OCI-LY7 (cell line): ENCODE data around the gene TKFC. TPM values are rescaled to one million over a fixed set of nuclear protein-coding genes. Genes with fewer than 3 reads are reported as not detected.

ENCODE experiments used
- BruUV-seq: library from RNA; stranded (reverse); fragments of 400-500 nt; replicated peaks from 2 replicates; lab custom pipeline; 2021; lab: Mats Ljungman, UMichigan
- CTCF ChIA-PET: fragments of 300-600 bp; sonication (Branson Sonifier 250); formaldehyde crosslinking; loops from one replicate; lab custom pipeline; 2022; ENCODE audit warnings: antibody characterized with exemption; ENCODE audit not compliant: unreplicated experiment; lab: Charles Lee
- POLR2A ChIA-PET: fragments of 300-600 bp; sonication (Branson Sonifier 250); formaldehyde crosslinking; loops from one replicate; lab custom pipeline; 2022; ENCODE audit warnings: antibody characterized with exemption; lab: Charles Lee
- DNase-seq: peaks from one replicate; pipeline ENCODE4 v3.0.0-alpha.2; 2015; ENCODE audit warnings: low spot score
- H2AFZ ChIP-seq: fragments of 200-600 bp; sonication (generic), shearing (Covaris generic); 2 replicates; pipeline ENCODE4 v1.6.1; 2014; ENCODE audit warnings: mild to moderate bottlenecking, antibody characterized with exemption, low read length, moderate library complexity
- H3K27ac ChIP-seq: fragments of 200-600 bp; sonication (generic); 2 replicates; pipeline ENCODE4 v1.5.1; 2014; ENCODE audit warnings: mixed run types, low read depth, mild to moderate bottlenecking, moderate library complexity, low read length, inconsistent platforms; ENCODE audit not compliant: poor library complexity, severe bottlenecking
- H3K36me3 ChIP-seq: fragments of 200-600 bp; sonication (generic); 2 replicates; pipeline ENCODE4 v1.6.1; 2014; ENCODE audit warnings: mild to moderate bottlenecking, antibody characterized with exemption, low read length, moderate library complexity, mixed read lengths; ENCODE audit not compliant: insufficient read depth
- H3K4me1 ChIP-seq: fragments of 200-600 bp; sonication (generic); 2 replicates; pipeline ENCODE4 v1.5.1; 2014; ENCODE audit warnings: mild to moderate bottlenecking, low read length; ENCODE audit not compliant: insufficient read depth, poor library complexity, severe bottlenecking
- H3K4me2 ChIP-seq: fragments of 200-600 bp; sonication (generic); 2 replicates; pipeline ENCODE4 v1.6.1; 2014; ENCODE audit warnings: mild to moderate bottlenecking, low read length
- H3K4me3 ChIP-seq: fragments of 200-600 bp; sonication (generic); 2 replicates; pipeline ENCODE4 v1.5.1; 2014; ENCODE audit warnings: mild to moderate bottlenecking, low read depth, low read length; ENCODE audit not compliant: poor library complexity, severe bottlenecking
- H3K79me2 ChIP-seq: fragments of 200-600 bp; sonication (generic); 2 replicates; pipeline ENCODE4 v1.6.1; 2016; ENCODE audit warnings: low read depth, mild to moderate bottlenecking, low read length, moderate library complexity, mixed read lengths; ENCODE audit not compliant: insufficient read depth
- H3K9me2 ChIP-seq: fragments of 200-600 bp; sonication (generic); 2 replicates; pipeline ENCODE4 v1.6.1; 2016; ENCODE audit warnings: mild to moderate bottlenecking, low read length, mixed read lengths; ENCODE audit not compliant: insufficient read depth
- H3K9me3 ChIP-seq: fragments of 200-600 bp; sonication (generic); 2 replicates; pipeline ENCODE4 v1.6.1; 2014; ENCODE audit warnings: mild to moderate bottlenecking, mixed run types, low read length, mixed read lengths
- H4K20me1 ChIP-seq: fragments of 200-600 bp; sonication (generic); 2 replicates; pipeline ENCODE4 v1.6.1; 2014; ENCODE audit warnings: mild to moderate bottlenecking, antibody characterized with exemption, low read length, moderate library complexity, mixed read lengths; ENCODE audit not compliant: insufficient read depth
- CTCF ChIP-seq: fragments of 200-600 bp; sonication (generic); conservative IDR thresholded peaks from 2 replicates; pipeline ENCODE4 v1.5.1; 2014; ENCODE audit warnings: mild to moderate bottlenecking, antibody characterized with exemption, low read length, moderate library complexity, mixed read lengths
- EZH2phosphoT487 ChIP-seq: fragments of 200-600 bp; sonication (generic); IDR thresholded peaks from 2 replicates; pipeline ENCODE4 v1.6.1; 2018; ENCODE audit warnings: low read depth, borderline replicate concordance, mild to moderate bottlenecking, mixed run types, antibody characterized with exemption, low read length, moderate library complexity, mixed read lengths
- intact Hi-C: fragments of 100-400 bp; cut with micrococcal nuclease; formaldehyde crosslinking; loops from one replicate; pipeline ENCODE4 v1.10.0; 2022; ENCODE audit not compliant: unreplicated experiment
- total RNA-seq, 2 experiments: library from RNA; depleted of rRNA in 1 of 2; stranded (reverse); fragments of >200 nt in 1 of 2; shearing (Covaris generic) in 1 of 2; gene quantifications; 2 replicates each; pipeline ENCODE4 v1.2.3, GENCODE V29; 2014 to 2022

Gene TKFC
- total RNA-seq, 2 experiments from 2014 or later, result 77.8 to 166 TPM

- Histone ChIP-seq H3K4me2 (no peak overlapping the region), H3K36me3 (peaks cover 64% of the 10 kb centered on the region), H3K9me2 (no peaks in the 10 kb centered on the region), H3K9me3 (no peaks in the 10 kb centered on the region), H3K27ac (no peak overlapping the region), H4K20me1 (no peaks in the 10 kb centered on the region), H3K79me2 (no peaks in the 10 kb centered on the region), H2AFZ (no peak overlapping the region), H3K4me3 (no peak overlapping the region), H3K4me1 (no peaks in the 10 kb centered on the region)
- intact Hi-C loops, result no loop called here
- no peak for DNase-seq
- POLR2A ChIA-PET, result interaction anchor here (1.5 kb wide), 1 partner anchor 11 kb away, joined by 3 read pairs; no protein-coding TSS in a partner anchor
- no TSS peak for BruUV-seq
- no peak for TF ChIP-seq EZH2phosphoT487
- no peak for TF ChIP-seq CTCF
- CTCF ChIA-PET, result no interaction called here
These were observed 13.2 kb downstream of the TKFC start for GRCh38 chr11:61345954-61346843.

- no peaks in the 10 kb centered on the region for H3K79me2 ChIP-seq
- H4K20me1 ChIP-seq, result no peaks in the 10 kb centered on the region
- peaks cover 76% of the 10 kb centered on the region for H3K36me3 ChIP-seq
- BruUV-seq, result no TSS peak
- TF ChIP-seq EZH2phosphoT487 (no peak), CTCF (no peak)
- H3K9me3 ChIP-seq, result no peaks in the 10 kb centered on the region
- no peak overlapping the region for H3K27ac ChIP-seq
- no peak overlapping the region for H3K4me2 ChIP-seq
- no peaks in the 10 kb centered on the region for H3K9me2 ChIP-seq
- DNase-seq, result no peak
- H3K4me1 ChIP-seq, result no peaks in the 10 kb centered on the region
- no peak overlapping the region for H3K4me3 ChIP-seq
- H2AFZ ChIP-seq, result no peak overlapping the region
- POLR2A ChIA-PET, result interaction anchor here (0.5 to 1.3 kb wide), 3 partner anchors 12 to 87 kb away, joined by 4 to 6 read pairs (median 4); no protein-coding TSS in a partner anchor
- intact Hi-C loops, result no loop called here
- CTCF ChIA-PET, result interaction anchor here (1.6 kb wide), 1 partner anchor 12 kb away, joined by 7 read pairs; no protein-coding TSS in a partner anchor
These were observed 15.0 kb downstream of the TKFC start for GRCh38 chr11:61347916-61348461.
